ENCODE results near the gene ADAP1.
A peak's percentile ranks its signal among the peaks of the same experiment; 100 is the strongest.

ADAP1 gene

GRCh38 chr7:907158-907980 lies 47.1 kb downstream of the ADAP1 start:
- in situ Hi-C loops (cut with HindIII; ENCODE audit: low sequenced_read_pairs) = no loop called here
- no peak for DNase-seq (ENCODE audit: low read depth)
- H3K4me3 ChIP-seq (ENCODE audit: low read depth, low read length) = no peak overlapping the region
- TF ChIP-seq, protein P1, sequence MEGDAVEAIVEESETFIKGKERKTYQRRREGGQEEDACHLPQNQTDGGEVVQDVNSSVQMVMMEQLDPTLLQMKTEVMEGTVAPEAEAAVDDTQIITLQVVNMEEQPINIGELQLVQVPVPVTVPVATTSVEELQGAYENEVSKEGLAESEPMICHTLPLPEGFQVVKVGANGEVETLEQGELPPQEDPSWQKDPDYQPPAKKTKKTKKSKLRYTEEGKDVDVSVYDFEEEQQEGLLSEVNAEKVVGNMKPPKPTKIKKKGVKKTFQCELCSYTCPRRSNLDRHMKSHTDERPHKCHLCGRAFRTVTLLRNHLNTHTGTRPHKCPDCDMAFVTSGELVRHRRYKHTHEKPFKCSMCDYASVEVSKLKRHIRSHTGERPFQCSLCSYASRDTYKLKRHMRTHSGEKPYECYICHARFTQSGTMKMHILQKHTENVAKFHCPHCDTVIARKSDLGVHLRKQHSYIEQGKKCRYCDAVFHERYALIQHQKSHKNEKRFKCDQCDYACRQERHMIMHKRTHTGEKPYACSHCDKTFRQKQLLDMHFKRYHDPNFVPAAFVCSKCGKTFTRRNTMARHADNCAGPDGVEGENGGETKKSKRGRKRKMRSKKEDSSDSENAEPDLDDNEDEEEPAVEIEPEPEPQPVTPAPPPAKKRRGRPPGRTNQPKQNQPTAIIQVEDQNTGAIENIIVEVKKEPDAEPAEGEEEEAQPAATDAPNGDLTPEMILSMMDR (IDR thresholded peaks at IDR 0.05; ENCODE audit: low read depth, low read length, missing control alignments) = no peak

GRCh38 chr7:906776-907157 lies 47.7 kb downstream of the ADAP1 start:
- TF ChIP-seq, protein P1 (IDR thresholded peaks at IDR 0.05; ENCODE audit: low read depth, low read length, missing control alignments) = no peak
- in situ Hi-C loops (cut with HindIII; ENCODE audit: low sequenced_read_pairs) = no loop called here
- DNase-seq (ENCODE audit: low read depth) = no peak
- H3K4me3 ChIP-seq (ENCODE audit: low read depth, low read length) = no peak overlapping the region

DNA sequence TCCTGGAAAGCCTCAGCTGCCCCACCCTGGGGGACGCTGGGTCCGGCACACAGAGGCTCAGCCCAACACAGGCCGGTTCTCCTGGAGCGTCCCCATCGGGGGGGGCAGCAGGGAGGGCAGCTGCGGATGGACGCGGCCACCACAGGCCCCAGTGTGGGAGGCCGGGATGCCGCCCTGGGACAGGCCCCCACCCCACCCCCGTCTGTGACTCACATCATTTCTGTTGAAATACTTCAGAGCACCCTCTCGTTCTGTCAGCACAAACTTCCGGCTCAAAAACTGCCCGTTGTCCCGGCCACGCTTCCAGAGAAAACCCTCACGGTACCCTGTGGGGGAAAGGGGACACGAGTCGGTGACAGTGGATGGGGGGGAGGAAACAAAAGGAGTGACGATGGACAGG lies 49.6 kb downstream of the ADAP1 start:
- H3K4me3 ChIP-seq (ENCODE audit: low read depth, low read length) = no peak overlapping the region
- in situ Hi-C loops (cut with HindIII; ENCODE audit: low sequenced_read_pairs) = no loop called here
- TF ChIP-seq, protein P1 (IDR thresholded peaks at IDR 0.05; ENCODE audit: low read depth, low read length, missing control alignments) = no peak
- no peak for DNase-seq (ENCODE audit: low read depth)

- DNase-seq (ENCODE audit: low read depth) = no peak
- in situ Hi-C loops (cut with HindIII; ENCODE audit: low sequenced_read_pairs) = no loop called here
- H3K4me3 ChIP-seq (ENCODE audit: low read depth, low read length) = no peak overlapping the region
- TF ChIP-seq, protein P1 (IDR thresholded peaks at IDR 0.05; ENCODE audit: low read depth, low read length, missing control alignments) = no peak
Observed at GRCh38 chr7:903921-904755, 50.3 kb downstream of the ADAP1 start.

- H3K4me3 ChIP-seq (ENCODE audit: low read depth, low read length) = no peak overlapping the region
- no peak for DNase-seq (ENCODE audit: low read depth)
- TF ChIP-seq, protein P1 (IDR thresholded peaks at IDR 0.05; ENCODE audit: low read depth, low read length, missing control alignments) = no peak
- in situ Hi-C loops (cut with HindIII; ENCODE audit: low sequenced_read_pairs) = no loop called here
Observed at GRCh38 chr7:902996-903395, 51.5 kb downstream of the ADAP1 start.

GRCh38 chr7:901388-902154 lies 52.9 kb downstream of the ADAP1 start:
- H3K4me3 ChIP-seq (ENCODE audit: low read depth, low read length) = no peak overlapping the region
- peak; percentile 4 for DNase-seq (ENCODE audit: low read depth)
- TF ChIP-seq, protein P1 (IDR thresholded peaks at IDR 0.05; ENCODE audit: low read depth, low read length, missing control alignments) = no peak
- in situ Hi-C loops (cut with HindIII; ENCODE audit: low sequenced_read_pairs) = no loop called here

All from astrocyte of the cerebellum (primary cell).